ENCODE data around the gene CTDSP1. TPM values are rescaled to one million over a fixed set of nuclear protein-coding genes. Genes with fewer than 3 reads are reported as not detected.
A peak's percentile ranks its signal among the peaks of the same experiment; 100 is the strongest.

Gene CTDSP1
- total RNA-seq, 1 experiment from 2014 or later, result 52.3 TPM

GRCh38 chr2:218381916-218382366 lies 17.7 kb upstream of the CTDSP1 start, which contains the start of gene SLC11A1:
Gene SLC11A1 (plus strand): TSS chr2:218382273. CDS start chr2:218382369, 96 bp downstream.
- H3K4me1 Mint-ChIP-seq, result peaks cover 0 to 7% of the 10 kb centered on the region in 2 experiments; a peak in 1 of 4 replicates
- Histone ChIP-seq H4K91ac (ENCODE audit: insufficient read length, low read depth, low read length) (no peak within 1 kb of the TSS), H3K27me3 (ENCODE audit: insufficient read depth, low read length) (peaks cover 2% of the 10 kb centered on the region; the same call in 1 of the 2 replicates), H2AFZ (ENCODE audit: low read length) (no peak within 1 kb of the TSS), H3K27ac (ENCODE audit: insufficient read length, low read depth, low read length) (no peak within 1 kb of the TSS), H3K79me2 (ENCODE audit: insufficient read depth, low read length) (no peaks in the 10 kb centered on the region), H3K18ac (ENCODE audit: insufficient read length, low read depth, low read length) (no peak within 1 kb of the TSS), H3K14ac (ENCODE audit: insufficient read depth, low read length) (no peak within 1 kb of the TSS), H3K9me3 (ENCODE audit: control insufficient read depth, low read depth, low read length) (no peaks in the 10 kb centered on the region), H2BK15ac (ENCODE audit: low read depth, low read length) (no peak within 1 kb of the TSS), H3K23ac (ENCODE audit: insufficient read length, low read depth, low read length) (no peak within 1 kb of the TSS), H3K23me2 (ENCODE audit: insufficient read length, low read depth, low read length, poor library complexity, severe bottlenecking) (no peaks in the 10 kb centered on the region), H2BK5ac (ENCODE audit: insufficient read length, low read length) (no peak within 1 kb of the TSS), H3K4me2 (ENCODE audit: insufficient read depth, insufficient read length, low read length) (no peak within 1 kb of the TSS), H2BK12ac (ENCODE audit: insufficient read length, low read depth, low read length) (no peak within 1 kb of the TSS), H2AK5ac (ENCODE audit: insufficient read length, low read length) (no peak within 1 kb of the TSS), H3K9ac (ENCODE audit: extremely low read depth, insufficient read length, low read length) (no peak within 1 kb of the TSS), H3K56ac (ENCODE audit: insufficient read length, low read depth, low read length) (no peak within 1 kb of the TSS), H3K4ac (ENCODE audit: low read depth, low read length) (no peak within 1 kb of the TSS), H4K8ac (replicated peaks; ENCODE audit: insufficient read length, low read depth, low read length) (no peak within 1 kb of the TSS), H2BK120ac (ENCODE audit: low read depth, low read length, poor library complexity, severe bottlenecking) (no peak within 1 kb of the TSS), H4K5ac (ENCODE audit: insufficient read length, low read depth, low read length) (no peak within 1 kb of the TSS), H2BK20ac (ENCODE audit: low read depth, low read length, poor library complexity, severe bottlenecking) (no peak within 1 kb of the TSS), H3K79me1 (ENCODE audit: insufficient read depth, low read depth, low read length, poor library complexity, severe bottlenecking) (no peaks in the 10 kb centered on the region), H3T11ph (ENCODE audit: low read length) (no peak within 1 kb of the TSS), H3K4me1 (ENCODE audit: insufficient read depth, low read length) (no peaks in the 10 kb centered on the region), H4K20me1 (ENCODE audit: control insufficient read depth, insufficient read depth, insufficient read length) (no peaks in the 10 kb centered on the region)
- H3K36me3 Mint-ChIP-seq (ENCODE audit: insufficient read depth in 1 of 3, low read depth in 3 of 3), result no peaks in the 10 kb centered on the region
- H3K4me3 Mint-ChIP-seq, result no peak within 1 kb of the TSS
- DNase-seq, result no peak
- H3K27me3 Mint-ChIP-seq (ENCODE audit: low read depth), result peaks cover 43% of the 10 kb centered on the region
- H3K9me3 Mint-ChIP-seq, result no peaks in the 10 kb centered on the region
- WGBS (ENCODE audit: extremely low coverage, insufficient read length, low lambda C conversion rate), result no CpG with 5 or more reads among the region's 13 CpGs
- TF ChIP-seq, protein P1, sequence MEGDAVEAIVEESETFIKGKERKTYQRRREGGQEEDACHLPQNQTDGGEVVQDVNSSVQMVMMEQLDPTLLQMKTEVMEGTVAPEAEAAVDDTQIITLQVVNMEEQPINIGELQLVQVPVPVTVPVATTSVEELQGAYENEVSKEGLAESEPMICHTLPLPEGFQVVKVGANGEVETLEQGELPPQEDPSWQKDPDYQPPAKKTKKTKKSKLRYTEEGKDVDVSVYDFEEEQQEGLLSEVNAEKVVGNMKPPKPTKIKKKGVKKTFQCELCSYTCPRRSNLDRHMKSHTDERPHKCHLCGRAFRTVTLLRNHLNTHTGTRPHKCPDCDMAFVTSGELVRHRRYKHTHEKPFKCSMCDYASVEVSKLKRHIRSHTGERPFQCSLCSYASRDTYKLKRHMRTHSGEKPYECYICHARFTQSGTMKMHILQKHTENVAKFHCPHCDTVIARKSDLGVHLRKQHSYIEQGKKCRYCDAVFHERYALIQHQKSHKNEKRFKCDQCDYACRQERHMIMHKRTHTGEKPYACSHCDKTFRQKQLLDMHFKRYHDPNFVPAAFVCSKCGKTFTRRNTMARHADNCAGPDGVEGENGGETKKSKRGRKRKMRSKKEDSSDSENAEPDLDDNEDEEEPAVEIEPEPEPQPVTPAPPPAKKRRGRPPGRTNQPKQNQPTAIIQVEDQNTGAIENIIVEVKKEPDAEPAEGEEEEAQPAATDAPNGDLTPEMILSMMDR (conservative IDR thresholded peaks at IDR 0.05), result no peak
- H3K27ac Mint-ChIP-seq, result peak within 1 kb of the TSS in 1 of 3 experiments; percentile 8; a peak in 1 of 7 replicates

Data from H9 (cell line).